NCI-H446 (cell line): ENCODE results near the gene PPARA.
"Not testable (repeated sequence)": the region's sequence is repeated elsewhere in the genome, so short reads cannot be mapped to it uniquely, and the experiment has no call there.

ENCODE experiments used
- DNase-seq, 2 experiments: peaks; one replicate each; lab custom pipeline; 2025; lab: John Stamatoyannopoulos, UW

PPARA gene

GRCh38 chr22:46127556-46127955 is 22.8 kb upstream of the PPARA start:
- no peak for DNase-seq

- no peak for DNase-seq
These were observed 21.7 kb upstream of the PPARA start for GRCh38 chr22:46128606-46129005.

GRCh38 chr22:46129390-46130041 is 20.8 kb upstream of the PPARA start:
- DNase-seq, result no peak

- no peak for DNase-seq
These were observed 19.2 kb upstream of the PPARA start for GRCh38 chr22:46131151-46131587.

GRCh38 chr22:46132193-46132829 is 18.0 kb upstream of the PPARA start:
- DNase-seq, result not testable (repeated sequence)

GRCh38 chr22:46132830-46133587 is 17.3 kb upstream of the PPARA start:
- no peak for DNase-seq

GRCh38 chr22:46133588-46133855 is 16.8 kb upstream of the PPARA start:
- DNase-seq, result no peak

- DNase-seq, result no peak
These were observed 16.1 kb upstream of the PPARA start for GRCh38 chr22:46134111-46134705.

- DNase-seq, result no peak
These were observed 14.5 kb upstream of the PPARA start for GRCh38 chr22:46135611-46136485.

GRCh38 chr22:46136486-46137217 is 13.7 kb upstream of the PPARA start:
- no peak for DNase-seq

GRCh38 chr22:46137218-46137766 is 13.0 kb upstream of the PPARA start:
- DNase-seq, result no peak

GRCh38 chr22:46138058-46138797 is 12.1 kb upstream of the PPARA start:
- no peak for DNase-seq

- DNase-seq, result not testable (repeated sequence)
These were observed 10.9 kb upstream of the PPARA start for GRCh38 chr22:46139417-46139816.

- DNase-seq, result no peak
These were observed 10.4 kb upstream of the PPARA start for GRCh38 chr22:46139895-46140350.

GRCh38 chr22:46140989-46141928 is 9.1 kb upstream of the PPARA start:
- DNase-seq, result no peak

GRCh38 chr22:46142548-46143490 is 7.5 kb upstream of the PPARA start:
- DNase-seq, result no peak

- no peak for DNase-seq
These were observed 6.7 kb upstream of the PPARA start for GRCh38 chr22:46143491-46144147.
